GM18907 (cell line): ENCODE data around the gene ANKRD12.
"Not testable (repeated sequence)": the region's sequence is repeated elsewhere in the genome, so short reads cannot be mapped to it uniquely, and the experiment has no call there.

Experiments used
- ATAC-seq: cut with Tn5 transposase; IDR thresholded peaks from one replicate; pipeline ENCODE4 v1.9.1; 2021; ENCODE audit warnings: mild to moderate bottlenecking, moderate library complexity; ENCODE audit not compliant: unreplicated experiment

Gene ANKRD12

DNA sequence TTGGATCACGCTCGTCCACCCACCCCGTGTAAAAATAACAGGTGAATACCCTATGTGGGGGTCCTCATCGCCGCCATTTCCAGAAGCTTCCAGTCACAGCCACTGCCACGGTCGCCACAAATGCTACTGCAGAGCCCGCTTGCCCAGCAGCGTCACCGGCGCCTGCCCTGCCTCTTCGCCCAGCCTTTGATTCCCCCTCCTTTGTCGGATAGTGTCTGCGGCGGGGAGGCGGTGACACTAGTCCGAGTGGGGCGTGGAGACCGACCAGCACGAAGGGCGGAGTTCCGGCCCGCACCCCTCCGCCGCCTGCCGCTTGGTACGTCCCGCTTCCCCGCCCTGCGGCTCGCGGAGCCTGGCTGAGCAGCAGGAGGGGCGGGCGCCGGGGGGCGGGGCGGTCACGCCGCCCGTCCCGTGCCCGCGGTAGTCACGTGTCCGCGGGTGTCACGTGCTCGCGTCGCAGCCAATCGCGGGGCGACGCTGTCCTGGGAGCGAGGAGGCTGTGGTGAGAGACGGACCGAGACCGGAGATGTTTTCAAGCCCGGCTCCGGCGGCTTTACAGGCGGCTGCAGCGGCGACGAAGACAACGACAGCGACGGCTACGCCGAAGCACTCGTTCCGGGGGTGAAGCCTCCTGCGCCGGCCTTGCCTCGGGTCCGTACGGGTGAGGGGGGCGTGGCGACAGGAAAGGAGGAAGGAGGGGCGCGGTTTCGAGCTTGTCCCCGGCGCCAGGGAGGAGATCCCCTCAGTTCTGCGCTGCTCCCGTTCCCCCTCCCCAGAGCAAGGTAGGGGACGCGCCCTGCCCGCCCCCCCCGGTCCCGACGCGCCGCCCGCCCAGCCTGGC is at the start of gene ANKRD12:
ANKRD12 (plus strand) TSS at position 467 of the 841 bp plus-strand sequence. CDS start 45,652 bp downstream, outside the sequence.
- peak; percentile 75 for ATAC-seq

- no peak for ATAC-seq
Observed at GRCh38 chr18:9087144-9087543, 49.4 kb upstream of the ANKRD12 start.

DNA sequence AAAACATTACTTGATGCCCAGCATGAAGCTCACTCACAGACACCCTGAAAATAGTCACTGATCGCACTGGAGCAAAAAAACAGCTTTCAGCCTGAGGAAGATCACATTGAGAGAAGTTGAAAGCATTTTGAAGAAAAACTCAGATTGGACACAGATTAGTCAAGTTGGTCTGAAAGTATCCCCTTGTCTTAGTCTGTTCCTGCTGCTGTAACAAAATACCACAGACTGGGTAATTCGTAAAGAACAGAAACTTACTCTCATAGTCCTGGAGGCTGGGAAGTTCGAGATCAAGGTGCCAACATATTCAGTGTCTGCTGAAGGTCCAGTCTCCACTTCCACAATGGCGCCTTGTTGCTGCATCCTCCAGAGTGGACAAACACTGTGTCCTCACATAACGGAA is 48.3 kb upstream of the ANKRD12 start:
- no peak for ATAC-seq

DNA sequence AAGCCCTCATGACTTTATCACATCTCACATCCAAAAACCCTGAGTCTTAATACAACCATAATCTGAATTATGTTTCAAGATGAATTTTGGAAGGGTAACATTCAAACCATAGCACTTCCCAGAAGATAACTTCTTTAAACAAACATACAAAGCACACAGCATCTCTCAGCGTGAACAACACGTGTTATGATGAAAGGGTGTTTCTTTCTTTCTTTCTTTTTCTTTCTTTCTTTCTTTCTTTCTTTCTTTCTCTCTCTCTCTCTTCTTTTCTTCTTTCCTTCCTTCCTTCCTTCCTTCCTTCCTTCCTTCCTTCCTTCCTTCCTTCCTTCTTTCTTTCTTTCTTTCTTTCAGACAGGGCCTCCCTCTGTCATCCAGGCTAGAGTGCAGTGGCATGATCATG is 47.9 kb upstream of the ANKRD12 start:
- ATAC-seq: not testable (repeated sequence)

DNA sequence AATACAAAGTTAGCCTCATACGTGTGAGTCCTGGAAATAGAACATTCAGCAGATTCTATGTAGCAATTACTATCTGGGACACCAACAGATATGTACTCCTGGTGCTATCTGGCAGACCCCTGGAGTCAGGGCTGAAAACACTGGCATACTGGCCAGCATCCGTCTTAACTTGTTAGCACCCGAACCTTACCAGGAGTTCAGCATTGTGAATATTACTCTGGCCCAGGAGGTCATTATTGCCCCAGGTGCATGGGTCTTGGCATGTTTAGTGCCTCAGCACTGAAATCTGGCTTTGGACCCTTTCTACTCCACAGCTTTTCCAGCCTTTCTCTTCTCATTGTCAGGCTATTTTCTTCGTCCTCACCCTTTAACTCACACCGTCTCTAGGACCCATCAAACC is 46.0 kb upstream of the ANKRD12 start:
- no peak for ATAC-seq

- ATAC-seq: no peak
Observed at GRCh38 chr18:9091066-9091476, 45.5 kb upstream of the ANKRD12 start.

- ATAC-seq: no peak
Observed at GRCh38 chr18:9092665-9093064, 43.9 kb upstream of the ANKRD12 start.

DNA sequence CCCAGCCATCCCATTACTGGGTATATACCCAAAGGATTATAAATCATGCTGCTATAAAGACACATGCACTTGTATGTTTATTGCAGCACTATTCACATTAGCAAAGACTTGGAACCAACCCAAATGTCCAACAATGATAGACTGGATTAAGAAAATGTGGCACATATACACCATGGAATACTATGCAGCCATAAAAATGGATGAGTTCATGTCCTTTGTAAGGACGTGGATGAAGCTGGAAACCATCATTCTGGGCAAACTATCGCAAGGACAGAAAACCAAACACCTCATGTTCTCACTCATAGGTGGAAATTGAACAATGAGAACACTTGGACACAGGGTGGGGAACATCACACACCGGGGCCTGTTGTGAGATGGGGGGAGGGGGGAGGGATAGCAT is 43.5 kb upstream of the ANKRD12 start:
- ATAC-seq: not testable (repeated sequence)

DNA sequence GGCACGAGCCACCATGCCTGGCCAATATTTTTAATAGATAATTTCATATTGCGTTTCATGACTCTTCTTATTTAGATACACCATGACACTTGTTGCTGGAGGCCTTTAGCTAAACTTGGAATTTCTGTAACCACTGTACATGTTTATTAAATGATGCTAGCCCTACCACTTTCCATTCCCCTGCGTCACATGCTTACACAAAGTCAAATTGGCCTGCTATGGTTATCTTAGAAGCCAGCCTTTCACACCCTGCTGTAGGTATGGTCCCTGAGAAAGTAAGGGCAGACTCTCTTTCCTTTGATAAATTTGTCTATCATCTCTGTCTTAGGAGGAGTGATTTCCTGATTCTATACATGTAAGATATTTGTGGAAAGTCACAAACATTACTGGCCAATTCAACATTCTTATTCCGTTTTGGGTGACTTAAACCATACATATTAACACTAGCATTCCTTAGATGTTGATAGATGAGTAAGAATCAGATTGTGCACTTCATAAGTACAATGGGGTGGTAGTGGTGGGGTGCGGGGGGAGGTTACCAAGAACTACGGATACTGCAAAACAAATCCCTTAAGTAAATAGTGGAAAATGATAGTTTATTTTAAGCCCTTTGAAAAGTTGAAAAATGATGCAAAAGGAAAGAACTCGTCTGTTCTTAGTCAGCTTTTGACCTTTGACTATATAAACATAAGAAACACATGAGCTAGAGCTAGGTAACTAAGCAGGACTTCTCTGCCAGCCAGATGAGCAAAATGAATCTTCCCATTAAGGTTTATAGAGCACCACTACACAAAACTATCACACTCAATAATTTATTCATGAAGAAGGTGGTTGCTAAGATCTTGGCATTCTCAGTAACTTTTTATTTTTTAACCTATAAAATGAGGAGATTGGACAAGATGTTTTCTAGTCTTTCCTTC is 42.0 kb upstream of the ANKRD12 start:
- no peak for ATAC-seq

DNA sequence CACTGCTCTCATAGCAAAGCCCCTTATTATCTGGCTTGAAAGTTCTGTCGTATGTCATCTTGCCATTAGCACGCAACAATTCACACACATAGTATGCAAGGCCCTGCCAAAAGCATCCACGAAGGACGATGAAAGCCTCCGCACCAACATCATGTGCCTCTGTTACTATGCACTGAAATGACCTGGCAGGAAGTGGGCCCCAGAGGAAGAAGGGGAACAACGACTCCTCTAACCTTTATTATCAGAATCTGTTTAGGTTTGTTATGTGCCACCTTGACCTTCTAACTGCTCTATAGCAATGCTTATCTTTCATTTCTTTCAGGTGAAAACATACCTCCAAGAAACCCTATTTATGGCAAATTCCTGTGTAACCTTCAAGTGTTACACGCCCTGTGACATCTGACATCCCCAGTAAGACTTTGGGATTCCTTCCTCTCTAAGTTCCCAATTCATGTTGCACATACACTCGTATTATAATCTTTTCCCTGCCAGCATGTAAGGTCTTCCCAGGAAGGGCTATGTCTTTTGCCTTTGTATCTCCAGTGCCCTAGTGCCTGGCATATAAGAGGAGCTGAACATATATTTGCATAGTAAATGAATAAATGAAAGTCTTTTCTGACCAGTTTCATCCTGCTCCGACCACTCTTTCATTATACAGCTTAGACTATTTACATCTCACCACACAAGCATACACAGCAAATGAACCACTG is 41.1 kb upstream of the ANKRD12 start:
- peak; percentile 90 for ATAC-seq

GRCh38 chr18:9096007-9096371 is 40.6 kb upstream of the ANKRD12 start:
- ATAC-seq: peak; percentile 4

- ATAC-seq: no peak
Observed at GRCh38 chr18:9096685-9097084, 39.9 kb upstream of the ANKRD12 start.

DNA sequence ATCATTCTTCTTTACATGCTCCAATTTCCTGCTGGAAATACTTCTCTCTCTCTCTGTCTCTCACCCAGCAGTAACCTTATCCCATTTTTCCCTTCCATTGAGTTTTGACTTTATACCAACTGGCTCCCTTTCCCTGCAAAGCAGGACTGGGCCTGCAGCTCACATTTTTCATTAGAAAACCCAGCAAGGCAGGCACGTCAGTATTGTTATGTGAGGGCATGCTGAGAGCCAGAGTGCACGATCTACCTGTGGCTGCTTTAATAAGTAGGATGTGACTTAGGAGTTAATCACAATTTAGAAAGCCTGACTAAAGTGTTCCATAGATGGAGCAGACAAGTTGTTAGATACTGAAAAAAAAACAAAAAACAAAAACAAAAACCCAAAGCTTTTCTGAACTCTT is 39.2 kb upstream of the ANKRD12 start:
- ATAC-seq: no peak

DNA sequence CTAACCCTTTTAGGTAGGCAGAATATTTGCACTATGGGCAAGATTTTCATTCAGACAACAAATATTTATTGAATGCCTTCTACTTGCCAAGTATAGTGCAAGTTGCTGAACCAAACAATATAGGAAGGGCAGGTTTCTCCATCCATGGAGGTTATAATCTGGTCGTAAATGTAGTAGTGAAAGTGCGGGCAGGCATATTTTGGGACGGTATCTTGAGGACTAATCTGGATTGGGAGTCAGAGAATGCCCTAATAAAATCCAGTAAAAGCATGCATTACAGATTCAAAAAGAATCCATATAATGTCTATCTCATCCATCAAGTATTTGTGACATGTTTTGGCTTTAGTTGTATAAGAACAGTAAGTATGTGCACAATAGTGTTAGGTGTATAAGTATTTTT is 35.8 kb upstream of the ANKRD12 start:
- ATAC-seq: no peak

GRCh38 chr18:9101730-9102507 is 34.7 kb upstream of the ANKRD12 start:
- peak; percentile 15 for ATAC-seq

DNA sequence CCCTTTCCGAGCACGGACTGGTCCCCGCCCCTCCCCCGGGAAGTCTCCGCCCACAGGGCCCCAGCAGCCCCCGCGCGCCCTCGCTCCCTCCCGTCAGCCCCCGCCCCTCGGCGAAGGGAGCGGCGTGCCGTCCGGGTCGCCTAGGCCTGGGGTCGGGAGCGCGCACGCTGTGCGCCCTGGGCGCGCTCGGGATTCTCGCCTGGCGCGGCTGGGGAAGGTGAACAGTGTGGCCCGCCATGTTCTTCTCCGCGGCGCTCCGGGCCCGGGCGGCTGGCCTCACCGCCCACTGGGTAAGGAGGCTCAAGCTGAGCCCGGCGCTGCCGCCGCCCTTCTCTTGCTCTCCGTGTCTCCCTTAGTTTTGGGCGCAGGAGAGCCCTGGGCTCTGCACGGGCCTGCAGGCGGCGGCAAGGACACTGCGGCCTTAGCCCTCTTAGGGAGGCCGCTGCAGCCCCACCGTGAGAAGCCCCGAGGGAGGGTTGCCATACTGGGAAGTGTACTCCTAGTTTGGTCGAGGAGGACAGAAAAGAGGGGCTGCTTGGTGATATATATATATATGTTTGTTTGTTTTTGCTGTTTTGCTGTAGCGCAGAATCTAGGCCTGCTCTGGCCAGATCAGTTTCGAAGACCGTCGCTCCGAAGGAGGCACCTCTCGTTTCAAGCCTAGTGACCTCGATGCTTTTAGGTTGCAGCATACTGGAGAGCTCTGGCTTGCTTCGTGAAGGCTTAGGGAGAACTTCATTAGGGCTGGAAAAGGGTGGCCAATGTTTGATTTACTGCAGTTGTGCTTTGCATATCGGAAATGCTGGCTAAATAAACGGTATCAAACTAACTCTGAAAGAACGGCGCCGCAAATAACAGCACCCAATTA is 33.8 kb upstream of the ANKRD12 start, which contains the start of gene NDUFV2:
NDUFV2 (plus strand) TSS at position 192 of the 868 bp plus-strand sequence; CDS start at position 237, 45 bp downstream.
- ATAC-seq: peak; percentile 91

- ATAC-seq: no peak
Observed at GRCh38 chr18:9103376-9103873, 33.2 kb upstream of the ANKRD12 start.

GRCh38 chr18:9104244-9104901 is 32.2 kb upstream of the ANKRD12 start:
- no peak for ATAC-seq

- no peak for ATAC-seq
Observed at GRCh38 chr18:9105420-9105819, 31.2 kb upstream of the ANKRD12 start.
